SU-DHL-6 (cell line): ENCODE results near the gene CMPK1.

Experiments
- EZH2phosphoT487 ChIP-seq: fragments of 200-600 bp; sonication (generic), shearing (Covaris generic); conservative IDR thresholded peaks from 2 replicates; pipeline ENCODE4 v1.6.1; 2018; ENCODE audit warnings: mild to moderate bottlenecking, antibody characterized with exemption, low read length, moderate library complexity, mixed read lengths
- TF ChIP-seq, protein P1 (sequence below): fragments of 200-600 bp; sonication (generic); IDR thresholded peaks from one replicate; pipeline ENCODE4 v1.5.1; 2017; ENCODE audit warnings: antibody characterized with exemption, mild to moderate bottlenecking, low read length, moderate library complexity; ENCODE audit not compliant: insufficient read depth, poor library complexity, severe bottlenecking

GRCh38 chr1:47380699-47381098 lies 47.1 kb downstream of the CMPK1 start:
- TF ChIP-seq, protein P1, sequence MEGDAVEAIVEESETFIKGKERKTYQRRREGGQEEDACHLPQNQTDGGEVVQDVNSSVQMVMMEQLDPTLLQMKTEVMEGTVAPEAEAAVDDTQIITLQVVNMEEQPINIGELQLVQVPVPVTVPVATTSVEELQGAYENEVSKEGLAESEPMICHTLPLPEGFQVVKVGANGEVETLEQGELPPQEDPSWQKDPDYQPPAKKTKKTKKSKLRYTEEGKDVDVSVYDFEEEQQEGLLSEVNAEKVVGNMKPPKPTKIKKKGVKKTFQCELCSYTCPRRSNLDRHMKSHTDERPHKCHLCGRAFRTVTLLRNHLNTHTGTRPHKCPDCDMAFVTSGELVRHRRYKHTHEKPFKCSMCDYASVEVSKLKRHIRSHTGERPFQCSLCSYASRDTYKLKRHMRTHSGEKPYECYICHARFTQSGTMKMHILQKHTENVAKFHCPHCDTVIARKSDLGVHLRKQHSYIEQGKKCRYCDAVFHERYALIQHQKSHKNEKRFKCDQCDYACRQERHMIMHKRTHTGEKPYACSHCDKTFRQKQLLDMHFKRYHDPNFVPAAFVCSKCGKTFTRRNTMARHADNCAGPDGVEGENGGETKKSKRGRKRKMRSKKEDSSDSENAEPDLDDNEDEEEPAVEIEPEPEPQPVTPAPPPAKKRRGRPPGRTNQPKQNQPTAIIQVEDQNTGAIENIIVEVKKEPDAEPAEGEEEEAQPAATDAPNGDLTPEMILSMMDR = no peak
- no peak for TF ChIP-seq EZH2phosphoT487
